GM13976 (cell line): ENCODE data around the gene AP2B1.

Source experiments
- DNase-seq: peaks from one replicate; pipeline ENCODE4 v3.0.0; 2012; ENCODE audit warnings: low spot score
- CTCF ChIP-seq: IDR thresholded peaks from 2 replicates; pipeline ENCODE4 v1.5.1; 2012; ENCODE audit warnings: borderline replicate concordance, mild to moderate bottlenecking; ENCODE audit not compliant: insufficient read depth; ENCODE audit errors: extremely low read depth, missing control alignments, control extremely low read depth
- in situ Hi-C: fragments of 300-500 bp; cut with MboI; formaldehyde crosslinking; loops from one replicate; pipeline ENCODE4 v1.12.0; 2022; ENCODE audit warnings: low sequenced_read_pairs, mixed read lengths, inconsistent platforms; ENCODE audit not compliant: unreplicated experiment

The AP2B1 gene

DNA sequence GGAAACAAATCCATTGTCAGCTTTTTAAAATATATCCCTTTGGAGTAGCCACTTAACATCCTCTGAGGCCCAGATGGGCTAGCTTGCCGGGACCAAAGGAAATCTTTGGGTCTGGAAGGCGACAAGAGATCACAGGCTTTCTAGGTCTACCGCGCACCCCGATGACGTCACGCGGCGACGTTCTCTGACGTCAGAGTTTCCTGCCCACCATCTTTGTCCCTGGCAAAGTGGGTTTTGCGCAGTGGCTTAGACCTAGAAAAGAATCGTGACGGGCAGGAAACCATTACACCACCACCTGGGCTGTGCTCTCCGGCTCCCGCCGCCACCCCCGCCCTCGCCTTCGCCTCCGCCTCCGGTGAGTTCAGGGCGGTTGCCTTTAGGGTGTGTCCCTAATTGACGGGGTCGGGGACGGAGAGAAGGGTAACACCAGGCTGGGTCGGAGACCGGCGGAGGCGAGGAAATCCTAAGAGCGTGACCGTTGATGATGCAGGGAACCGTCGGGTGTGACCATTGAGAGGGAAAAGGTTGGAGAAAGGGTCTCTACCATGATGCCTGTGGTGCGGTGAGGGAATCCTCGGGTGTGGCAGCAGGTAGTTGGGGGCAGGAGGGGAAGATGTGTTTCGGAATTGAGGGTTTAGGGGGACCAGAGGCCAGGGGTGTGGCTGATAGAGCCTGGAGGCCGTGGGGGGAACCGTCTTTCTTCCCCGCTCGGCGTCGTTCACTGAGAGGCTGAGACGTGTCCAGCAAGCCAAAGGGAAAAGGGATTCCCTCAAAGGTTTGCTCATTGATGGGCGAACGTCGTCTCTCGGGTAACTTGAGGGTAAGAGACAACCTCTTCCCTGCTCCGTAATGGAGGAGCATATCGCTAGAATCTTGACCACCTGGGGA, at the start of gene AP2B1:
Gene AP2B1 (plus strand): TSS at position 249 of the 888 bp plus-strand sequence. CDS start 6,709 bp downstream, outside the sequence.
- peak; percentile 92 for DNase-seq
- in situ Hi-C loops, result no loop called here
- no peak for TF ChIP-seq CTCF

DNA sequence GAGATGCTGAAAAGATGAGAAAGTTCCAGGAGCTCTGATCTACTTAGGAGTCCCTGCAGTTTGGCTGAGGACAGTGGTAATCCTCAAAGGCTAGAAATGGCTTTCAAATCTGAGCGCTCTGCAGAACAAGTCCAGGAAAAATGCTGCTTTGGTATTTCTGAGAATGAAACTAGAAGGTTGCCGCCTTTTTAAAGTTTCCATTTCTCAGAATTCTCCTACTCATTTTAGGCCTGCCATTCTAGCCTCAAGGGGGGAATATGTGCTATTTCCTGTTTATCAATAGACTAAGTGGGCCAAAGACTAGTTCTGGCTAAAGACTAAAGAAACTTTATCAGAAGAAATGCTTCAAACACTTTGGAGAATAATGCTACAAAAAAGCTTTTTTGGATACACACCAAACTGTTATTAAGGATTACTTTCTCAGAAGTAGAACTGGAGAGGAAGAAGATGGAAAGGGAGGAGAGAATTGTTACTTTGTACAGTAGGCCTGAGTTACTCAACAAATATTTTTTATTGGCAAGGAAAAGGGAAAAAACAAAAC, 49.5 kb upstream of the AP2B1 start, which contains the start of gene SLFN12L:
Gene SLFN12L (minus strand): TSS at position 78 of the 541 bp plus-strand sequence. CDS start 15,314 bp downstream, outside the sequence.
- no peak for TF ChIP-seq CTCF
- DNase-seq, result no peak
- in situ Hi-C loops, result loop anchor here (10.0 kb wide), 1 partner anchor 223 kb away; no protein-coding TSS in a partner anchor

DNA sequence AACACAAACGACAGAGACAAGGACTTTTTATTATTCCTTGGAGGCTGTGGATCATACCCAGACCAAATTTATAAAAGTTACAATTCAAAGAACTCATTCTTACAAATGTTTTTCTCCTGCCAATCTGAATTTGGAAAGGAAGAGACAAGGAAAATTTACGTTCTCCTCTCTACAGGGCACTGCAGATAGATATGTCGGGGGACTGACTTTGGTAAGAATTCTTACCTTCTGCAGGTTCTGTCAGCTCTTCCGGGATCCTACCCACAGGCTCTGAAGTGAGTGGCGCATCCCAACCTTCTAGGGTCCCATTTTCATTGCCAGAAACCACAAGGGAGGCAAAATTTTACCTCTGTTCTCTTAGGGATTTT, 47.5 kb upstream of the AP2B1 start:
- no peak for TF ChIP-seq CTCF
- in situ Hi-C loops, result loop anchor here (10.0 kb wide), 1 partner anchor 225 kb away; no protein-coding TSS in a partner anchor
- no peak for DNase-seq

DNA sequence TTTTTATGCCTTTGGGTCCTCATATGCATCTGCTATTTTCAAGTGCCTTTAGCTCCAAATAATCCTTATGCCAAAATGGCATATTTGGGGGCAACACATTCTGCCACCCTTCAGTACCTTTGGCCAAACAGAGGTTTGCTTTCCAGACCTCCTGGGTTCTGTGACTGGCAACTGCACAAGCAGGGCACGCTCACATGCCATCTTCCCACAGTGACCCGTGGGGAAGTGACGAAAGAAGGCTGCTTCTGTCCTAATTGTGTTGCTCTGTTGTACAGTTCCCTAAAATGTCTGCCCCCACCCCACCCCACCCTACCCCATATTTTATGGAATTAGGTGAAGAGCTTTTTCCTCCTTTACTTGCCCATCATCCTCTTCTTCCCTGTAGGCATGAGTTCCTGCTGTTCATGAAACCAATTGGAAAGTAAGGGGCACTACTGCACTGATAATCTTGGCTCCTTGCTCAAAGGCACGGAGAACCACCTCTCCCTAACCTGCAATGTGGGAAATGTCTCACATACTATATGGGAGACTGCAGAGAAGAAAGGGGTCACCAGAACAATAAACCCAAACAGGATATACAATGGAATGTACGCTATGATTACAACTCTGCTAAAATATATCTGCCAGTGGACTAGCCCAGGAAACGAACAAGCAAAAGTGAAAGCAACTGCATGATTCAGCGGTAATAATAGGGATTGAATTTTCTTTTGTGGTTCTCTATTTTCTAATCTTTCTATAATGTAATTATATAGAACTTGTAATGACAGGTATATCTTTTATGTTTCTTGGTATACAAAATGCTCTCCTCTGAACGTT, 46.3 kb upstream of the AP2B1 start:
- no peak for DNase-seq
- TF ChIP-seq CTCF, result no peak
- in situ Hi-C loops, result no loop called here

DNA sequence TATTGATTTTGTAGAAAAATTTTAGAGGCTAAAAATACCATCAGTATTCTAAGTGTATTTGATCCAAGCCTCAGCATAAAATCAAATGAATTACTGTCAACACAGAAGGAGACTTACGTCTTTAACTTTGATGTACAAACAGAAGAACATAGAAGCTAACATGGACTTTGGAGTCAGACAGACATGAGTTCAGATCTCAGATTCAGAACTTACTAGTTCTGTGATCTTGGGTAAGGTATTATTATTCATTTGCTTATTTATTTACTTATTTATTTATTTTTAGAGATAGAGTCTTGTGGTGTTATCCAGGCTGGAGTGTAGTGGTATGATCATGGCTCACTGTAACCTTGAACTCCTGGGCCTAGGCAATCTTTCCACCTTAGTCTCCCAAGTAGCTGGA, 45.7 kb upstream of the AP2B1 start:
- no peak for DNase-seq
- in situ Hi-C loops, result no loop called here
- TF ChIP-seq CTCF, result no peak

GRCh38 chr17:35542990-35543389, 44.1 kb upstream of the AP2B1 start:
- in situ Hi-C loops, result no loop called here

More at GRCh38 chr17:35542990-35543389, 44.1 kb upstream of the AP2B1 start:
- no peak for TF ChIP-seq CTCF
- DNase-seq, result no peak
